Lung microvascular endothelial cell (primary cell): ENCODE measurements around the gene BRD7. TPM values are rescaled to one million over a fixed set of nuclear protein-coding genes. Genes with fewer than 3 reads are reported as not detected.

Experiments used
- DNase-seq, 2 donors: peaks; one replicate each; pipeline versions ENCODE4 v3.0.0 to v3.0.0-alpha.2; 2010; ENCODE audit warnings: low read depth in 2 of 2
- total RNA-seq: library from RNA; depleted of rRNA; stranded (reverse); fragments of >200 nt; gene quantifications from 2 replicates; pipeline ENCODE4 v1.2.1, GENCODE V29; 2014

Gene BRD7
- total RNA-seq, 1 donor from 2014 or later, result 42.3 TPM

- DNase-seq, result no peak
Observed at GRCh38 chr16:50322333-50322732, 46.5 kb downstream of the BRD7 start.

DNA sequence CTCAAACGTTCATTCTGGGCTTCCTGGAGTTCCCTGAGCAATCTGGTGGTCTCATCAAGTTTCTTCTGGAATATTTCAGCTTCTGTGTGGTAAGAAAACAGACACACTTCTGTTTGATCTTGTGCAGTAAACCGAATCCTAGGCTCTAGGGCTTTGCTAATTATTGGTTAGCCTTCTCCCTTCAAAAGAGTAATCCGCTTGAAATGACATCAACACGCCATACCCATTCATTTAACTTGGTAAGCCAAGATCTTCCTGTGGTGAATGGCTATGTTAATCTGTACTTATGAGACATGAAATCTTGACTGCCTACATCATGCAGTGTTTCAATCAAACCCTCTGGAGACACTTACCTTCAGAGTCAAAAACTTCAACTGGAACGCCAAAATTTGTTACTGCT, 48.5 kb downstream of the BRD7 start:
- DNase-seq, result no peak

GRCh38 chr16:50318796-50319578, 49.8 kb downstream of the BRD7 start:
- no peak for DNase-seq

- no peak for DNase-seq
Observed at GRCh38 chr16:50316848-50317630, 51.7 kb downstream of the BRD7 start.

DNA sequence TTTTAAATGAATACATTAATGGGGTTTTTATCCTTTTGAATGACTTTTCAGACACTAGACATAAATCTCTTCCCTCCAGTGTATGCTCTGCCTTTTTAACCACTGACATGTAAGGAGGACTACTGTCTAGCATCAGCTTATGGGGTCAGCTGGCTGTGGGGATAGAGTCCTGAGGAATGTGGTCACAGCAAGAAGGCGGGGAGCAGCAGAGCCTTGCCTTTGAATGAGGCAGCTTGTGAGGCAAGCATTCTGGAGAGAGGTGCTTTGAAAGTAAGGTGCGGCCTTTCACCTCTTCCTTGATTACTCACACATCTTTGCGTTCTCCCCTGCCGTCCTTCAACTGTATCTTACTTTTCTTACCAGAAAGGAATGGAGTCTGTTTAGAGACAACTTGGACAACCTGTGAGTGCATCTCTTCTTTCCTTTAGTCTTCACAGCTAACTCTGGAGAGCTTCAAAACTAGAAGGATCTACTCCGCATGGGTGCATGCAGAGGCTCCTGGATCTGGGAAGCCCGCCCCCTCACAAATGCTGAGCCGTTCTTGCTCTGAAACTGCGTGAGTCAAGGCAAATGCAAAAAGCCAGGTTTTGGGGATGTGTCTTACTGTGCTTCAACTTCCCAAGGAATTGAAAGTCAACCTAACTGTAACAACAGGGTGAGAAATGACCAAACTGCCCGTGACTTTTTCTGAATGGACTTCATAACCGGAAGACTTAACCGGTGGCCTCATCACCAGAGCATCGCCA, 52.5 kb downstream of the BRD7 start:
- no peak for DNase-seq

DNA sequence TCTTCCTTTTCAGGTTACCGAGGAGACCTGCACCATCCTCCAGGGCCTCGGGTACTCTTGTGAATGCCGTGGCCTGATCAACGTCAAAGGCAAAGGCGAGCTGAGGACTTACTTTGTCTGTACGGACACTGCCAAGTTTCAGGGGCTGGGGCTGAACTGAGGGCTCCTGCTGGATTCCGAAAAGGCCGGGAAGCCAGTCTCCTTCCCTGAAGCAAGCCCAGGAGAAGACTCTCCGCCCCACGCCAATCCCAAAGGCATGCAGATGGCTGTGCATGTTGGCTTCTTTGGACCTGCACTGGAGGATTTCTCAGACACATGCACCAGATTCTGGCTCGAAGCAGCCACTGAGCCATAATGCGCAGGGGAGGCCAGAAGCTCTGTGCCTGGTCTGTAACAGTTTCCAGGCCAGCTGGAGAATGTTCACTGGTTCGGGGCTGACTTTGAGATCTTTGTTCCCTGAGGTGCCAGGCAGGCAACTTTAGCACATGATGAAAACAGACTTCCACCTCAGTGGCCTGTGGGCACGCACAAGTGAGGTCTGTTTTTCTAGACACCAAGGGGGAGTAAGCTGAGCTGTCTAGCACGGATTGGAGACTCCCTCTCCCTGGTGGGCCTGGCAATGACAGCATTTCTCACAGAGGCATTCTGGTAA, 53.3 kb downstream of the BRD7 start:
- DNase-seq, result no peak

GRCh38 chr16:50314665-50315064, 54.1 kb downstream of the BRD7 start:
- DNase-seq, result peak in 1 of 2 donors; percentile 0

GRCh38 chr16:50313596-50314478, 55.0 kb downstream of the BRD7 start:
- peak; percentile 71 to 76 for DNase-seq

GRCh38 chr16:50311891-50312501, 56.8 kb downstream of the BRD7 start:
- DNase-seq, result peak in 1 of 2 donors; percentile 2

DNA sequence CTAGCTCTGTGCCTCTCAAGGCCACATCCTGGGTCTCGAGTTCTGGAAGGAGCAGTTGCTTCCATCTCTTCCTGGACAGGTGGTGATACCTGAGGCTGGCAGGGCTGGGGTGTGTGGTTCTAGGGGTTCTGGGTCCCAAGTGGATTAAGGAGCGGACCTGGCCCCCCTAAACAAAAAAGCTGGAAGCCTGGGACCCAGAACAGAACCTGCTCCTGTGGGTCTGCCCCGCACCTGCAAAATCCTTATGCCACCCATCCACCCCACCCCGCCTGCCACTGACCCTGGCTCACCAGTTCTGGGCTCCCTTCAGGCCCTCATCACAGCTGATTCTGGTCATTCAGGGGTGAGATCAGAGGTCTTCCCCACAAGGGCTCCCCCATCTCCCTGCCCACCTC, 57.7 kb downstream of the BRD7 start:
- DNase-seq, result no peak

GRCh38 chr16:50310308-50311133, 58.3 kb downstream of the BRD7 start:
- DNase-seq, result peak in 1 of 2 donors; percentile 24

DNA sequence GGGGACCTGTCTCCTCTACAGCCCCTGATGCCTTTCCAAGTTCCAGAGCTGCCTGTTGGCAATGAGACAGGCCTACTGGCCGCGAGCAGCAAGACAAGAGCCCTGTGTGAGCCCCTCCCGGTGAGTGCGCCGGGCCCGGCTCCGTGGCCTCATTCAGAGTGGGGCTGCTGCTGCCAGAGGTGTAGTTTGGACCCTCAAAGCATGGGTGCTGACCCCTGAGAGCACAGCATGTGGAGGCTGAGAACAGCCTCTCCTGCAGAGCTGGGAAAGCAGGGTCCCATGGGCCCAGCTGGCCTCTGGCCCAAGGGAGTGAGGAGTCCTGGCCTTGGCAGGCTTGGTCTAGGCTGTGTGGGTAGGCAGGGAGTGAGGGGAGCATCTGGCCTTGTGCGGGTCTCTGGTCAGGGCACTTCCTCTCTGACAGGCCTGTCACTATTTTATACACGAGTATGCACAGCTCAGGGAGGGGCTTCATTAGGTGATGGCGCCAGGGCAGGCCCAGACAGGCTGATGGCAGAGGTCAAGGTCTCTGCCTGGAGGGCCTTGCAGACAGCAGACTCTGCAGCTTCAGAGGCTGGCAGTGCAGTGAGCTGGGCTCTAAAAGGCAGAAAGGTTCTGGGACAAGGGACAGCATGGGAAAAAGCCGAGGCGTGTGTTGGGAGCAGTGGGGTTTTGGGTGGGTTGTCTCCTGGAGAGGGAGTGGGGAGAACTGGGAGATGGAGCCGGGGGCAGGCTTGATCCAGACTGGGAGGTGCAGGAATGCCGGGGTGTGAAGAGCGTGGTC, 59.1 kb downstream of the BRD7 start:
- peak in 1 of 2 donors; percentile 0 for DNase-seq

- no peak for DNase-seq
Observed at GRCh38 chr16:50309156-50309526, 59.6 kb downstream of the BRD7 start.

GRCh38 chr16:50308237-50308965, 60.4 kb downstream of the BRD7 start:
- DNase-seq, result no peak

DNA sequence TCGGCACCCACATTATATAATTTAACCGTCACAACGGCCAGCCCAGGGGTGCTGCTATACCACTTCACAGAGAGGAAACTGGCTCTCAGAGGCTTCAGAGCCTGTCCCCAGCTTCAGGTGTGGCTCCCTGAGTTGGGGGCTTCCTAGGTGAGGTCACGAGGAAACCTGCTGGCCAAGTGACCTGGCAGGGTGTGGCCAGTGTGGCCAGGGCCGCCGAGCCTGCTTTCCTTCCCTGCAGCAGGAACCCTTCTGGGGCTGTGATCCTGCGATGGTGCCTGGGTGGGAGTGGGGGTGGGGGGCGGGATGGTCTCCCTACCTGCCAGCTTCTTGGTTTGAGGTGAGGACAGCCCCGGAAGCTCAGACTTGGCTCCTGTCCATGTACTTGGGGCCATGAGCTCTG, 62.5 kb downstream of the BRD7 start:
- no peak for DNase-seq

- no peak for DNase-seq
Observed at GRCh38 chr16:50305441-50306061, 63.2 kb downstream of the BRD7 start.
